Thoracic aorta (tissue), 2 donors: ENCODE measurements around the gene RSPH1. TPM values are rescaled to one million over a fixed set of nuclear protein-coding genes. Genes with fewer than 3 reads are reported as not detected.

ENCODE experiments used
- ATAC-seq: fragments of 150-250 bp; one replicate; pipeline ENCODE4 v1.8.0; 2017; ENCODE audit warnings: low read depth; ENCODE audit not compliant: insufficient number of reproducible peaks, low FRiP score
- DNase-seq: peaks from one replicate; pipeline ENCODE4 v3.0.0-alpha.2; 2020; ENCODE audit warnings: low spot score
- H3K27ac ChIP-seq, 2 donors: fragments of 200-600 bp; sonication (generic); 1 replicate in 1 of 2; 2 replicates in 1 of 2; pipeline ENCODE4 v1.5.1; 2016; ENCODE audit warnings: mild to moderate bottlenecking in 2 of 2, moderate library complexity in 2 of 2
- H3K27me3 ChIP-seq: fragments of 200-600 bp; sonication (generic); replicated peaks from 2 replicates; pipeline ENCODE4 v1.6.0; 2016; ENCODE audit warnings: mild to moderate bottlenecking; ENCODE audit not compliant: insufficient read depth
- H3K36me3 ChIP-seq: fragments of 200-600 bp; sonication (generic); one replicate; pipeline ENCODE4 v1.5.1; 2016
- H3K4me1 ChIP-seq, 2 donors: fragments of 200-600 bp; sonication (generic); 1 replicate in 1 of 2; 2 replicates in 1 of 2; pipeline versions ENCODE4 v1.5.1 to v1.6.0; 2016; ENCODE audit warnings: low read depth in 2 of 2, mild to moderate bottlenecking in 1 of 2; ENCODE audit not compliant: control insufficient read depth in 1 of 2
- H3K4me3 ChIP-seq: fragments of 200-600 bp; sonication (generic); 2 replicates; pipeline ENCODE4 v1.5.1; 2016; ENCODE audit warnings: mild to moderate bottlenecking
- H3K9me3 ChIP-seq: fragments of 200-600 bp; sonication (generic); 2 replicates; pipeline ENCODE4 v1.5.1; 2016
- CTCF ChIP-seq: fragments of 200-600 bp; sonication (generic); IDR thresholded peaks from one replicate; pipeline ENCODE4 v1.5.1; 2019; ENCODE audit warnings: antibody characterized with exemption
- total RNA-seq, 2 donors: library from RNA; depleted of rRNA; stranded (reverse); fragments of >200 nt; gene quantifications; one replicate each; pipeline versions ENCODE4 v1.1.0 to v1.2.3, GENCODE V29; 2016

The RSPH1 gene
- total RNA-seq, 2 donors from 2014 or later, result 0.27 TPM; not detected in 1

GRCh38 chr21:42439284-42440186, 56.5 kb downstream of the RSPH1 start:
- no peak overlapping the region for H3K4me3 ChIP-seq
- H3K27me3 ChIP-seq, result no peaks in the 10 kb centered on the region
- DNase-seq (no peak), ATAC-seq (no peak)
- no peaks in the 10 kb centered on the region for H3K9me3 ChIP-seq
- no peaks in the 10 kb centered on the region for H3K36me3 ChIP-seq
- no peak for TF ChIP-seq CTCF
- no peaks in the 10 kb centered on the region for H3K4me1 ChIP-seq
- H3K27ac ChIP-seq, result no peak overlapping the region

DNA sequence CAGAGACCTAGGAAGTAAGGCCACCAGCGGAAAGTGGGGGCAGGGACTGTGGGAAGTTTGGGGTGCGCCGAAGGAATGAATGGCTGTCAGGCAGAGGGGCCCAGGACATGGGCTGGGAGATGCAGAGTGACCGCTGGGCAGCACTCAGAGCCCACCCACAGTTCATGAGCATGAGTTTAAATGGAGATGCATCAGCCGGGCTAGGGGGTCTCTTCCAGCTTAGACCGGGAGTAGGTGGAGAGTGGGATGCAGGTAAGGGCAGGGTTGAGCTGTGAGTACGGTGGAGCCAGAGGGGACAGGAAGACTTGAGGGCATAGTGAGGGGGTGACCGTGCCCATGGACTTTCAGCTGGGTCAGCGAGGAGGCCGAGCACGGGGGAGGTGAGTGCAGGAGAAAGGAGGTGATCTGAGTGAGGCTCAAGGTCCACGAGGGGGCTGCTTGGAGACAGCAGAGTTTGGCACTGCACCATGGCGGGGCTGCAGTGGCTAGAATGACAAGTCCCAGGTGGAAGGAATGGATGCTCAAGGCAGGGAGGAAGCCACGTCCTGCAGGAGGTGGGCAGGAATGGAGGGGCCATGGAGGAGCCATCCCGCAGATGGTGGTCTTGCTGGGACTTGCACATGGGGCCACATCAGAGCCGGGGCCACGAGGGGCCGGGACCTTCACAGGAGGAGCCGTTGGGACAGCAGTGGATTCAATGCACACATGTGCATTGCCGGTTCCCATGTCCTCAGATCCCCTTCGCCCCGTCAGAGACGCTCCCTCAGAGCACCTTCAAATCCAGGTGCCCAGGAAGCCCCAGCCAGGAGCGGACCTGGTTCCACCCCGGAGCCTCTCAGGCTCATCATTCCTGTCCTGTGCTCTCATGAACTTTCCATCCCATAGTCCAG, 57.5 kb downstream of the RSPH1 start:
- H3K27ac ChIP-seq, result no peak overlapping the region
- no peaks in the 10 kb centered on the region for H3K9me3 ChIP-seq
- H3K4me1 ChIP-seq, result no peaks in the 10 kb centered on the region
- no peaks in the 10 kb centered on the region for H3K27me3 ChIP-seq
- TF ChIP-seq CTCF, result no peak
- no peak for ATAC-seq
- no peaks in the 10 kb centered on the region for H3K36me3 ChIP-seq
- no peak for DNase-seq
- H3K4me3 ChIP-seq, result no peak overlapping the region

DNA sequence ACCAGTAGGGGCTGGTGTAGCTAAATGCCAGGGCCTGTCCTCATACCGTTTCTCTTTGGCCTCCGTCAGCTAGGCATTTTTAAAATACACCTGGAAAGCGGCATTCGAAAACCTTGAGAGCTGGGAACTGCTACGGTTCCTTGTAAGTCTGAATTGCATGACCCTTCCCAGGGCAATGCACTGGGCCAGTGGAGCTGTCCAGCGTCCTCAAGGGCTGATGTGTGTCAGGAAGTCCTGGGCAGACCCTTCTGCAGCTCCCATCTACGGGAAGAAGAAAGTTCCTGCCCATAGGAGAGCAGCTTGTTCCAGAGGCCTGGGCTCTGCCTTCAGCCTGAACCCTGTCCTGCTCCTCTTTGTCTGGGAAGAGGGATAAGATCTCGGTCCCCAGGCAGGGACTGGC, 58.2 kb downstream of the RSPH1 start:
- no peak for TF ChIP-seq CTCF

GRCh38 chr21:42436914-42437313, 59.1 kb downstream of the RSPH1 start:
- Histone ChIP-seq H3K36me3 (no peaks in the 10 kb centered on the region), H3K9me3 (peaks cover 12% of the 10 kb centered on the region), H3K27ac (no peak overlapping the region), H3K4me1 (no peaks in the 10 kb centered on the region), H3K27me3 (no peaks in the 10 kb centered on the region), H3K4me3 (no peak overlapping the region)
- TF ChIP-seq CTCF, result no peak
- ATAC-seq (no peak), DNase-seq (no peak)

More for the DNA sequence above, 58.2 kb downstream of the RSPH1 start:
- DNase-seq (no peak), ATAC-seq (no peak)
- peaks cover 3% of the 10 kb centered on the region for H3K9me3 ChIP-seq
- no peaks in the 10 kb centered on the region for H3K36me3 ChIP-seq
- no peak overlapping the region for H3K27ac ChIP-seq
- no peaks in the 10 kb centered on the region for H3K4me1 ChIP-seq
- no peaks in the 10 kb centered on the region for H3K27me3 ChIP-seq
- H3K4me3 ChIP-seq, result no peak overlapping the region

GRCh38 chr21:42435833-42436232, 60.2 kb downstream of the RSPH1 start:
- Histone ChIP-seq H3K27ac (no peak overlapping the region), H3K4me3 (no peak overlapping the region), H3K27me3 (no peaks in the 10 kb centered on the region), H3K36me3 (no peaks in the 10 kb centered on the region), H3K4me1 (no peaks in the 10 kb centered on the region), H3K9me3 (peaks cover 13% of the 10 kb centered on the region)
- DNase-seq (no peak), ATAC-seq (no peak)
- no peak for TF ChIP-seq CTCF
